Ishikawa (cell line): ENCODE measurements around the gene SLC1A4.

Source experiments
- CEBPB ChIP-seq: IDR thresholded peaks from 2 replicates; pipeline ENCODE4 v1.6.1; 2012
- CREB1 ChIP-seq: IDR thresholded peaks from 2 replicates; pipeline ENCODE4 v1.6.1; 2012; ENCODE audit warnings: low read depth
- EGR1 ChIP-seq: IDR thresholded peaks from 2 replicates; pipeline ENCODE4 v1.6.1; 2012
- EP300 ChIP-seq: IDR thresholded peaks from 2 replicates; pipeline ENCODE4 v1.6.1; 2012; ENCODE audit warnings: borderline replicate concordance
- FOXM1 ChIP-seq: IDR thresholded peaks from 2 replicates; pipeline ENCODE4 v1.6.1; 2012; ENCODE audit warnings: low read depth, borderline replicate concordance
- REST ChIP-seq: IDR thresholded peaks from 2 replicates; pipeline ENCODE4 v1.6.1; 2012; ENCODE audit warnings: low read depth, mild to moderate bottlenecking
- TAF1 ChIP-seq: IDR thresholded peaks from 2 replicates; pipeline ENCODE4 v1.6.1; 2012; ENCODE audit warnings: low read depth, mild to moderate bottlenecking
- TCF12 ChIP-seq: IDR thresholded peaks from 2 replicates; pipeline ENCODE4 v1.6.1; 2012; ENCODE audit warnings: low read depth
- TEAD4 ChIP-seq: IDR thresholded peaks from 2 replicates; pipeline ENCODE4 v1.6.1; 2012
- YY1 ChIP-seq: IDR thresholded peaks from 2 replicates; pipeline ENCODE4 v1.6.1; 2012; ENCODE audit warnings: low read depth
- ZBTB7A ChIP-seq: IDR thresholded peaks from 2 replicates; pipeline ENCODE4 v1.6.1; 2012; ENCODE audit warnings: low read depth

- no peak for TF ChIP-seq CEBPB
- no peak for TF ChIP-seq EGR1
- TF ChIP-seq REST, result no peak
- TF ChIP-seq EP300, result no peak
- no peak; the same call in 1 of the 2 replicates for TF ChIP-seq YY1
- TF ChIP-seq ZBTB7A, result no peak
- TF ChIP-seq TAF1, result peak; percentile 59; the same call in 1 of the 2 replicates
- TF ChIP-seq CREB1, result no peak
- no peak for TF ChIP-seq TCF12
- no peak for TF ChIP-seq TEAD4
- TF ChIP-seq FOXM1, result no peak
Measured at GRCh38 chr2:65056215-65057053, 67.2 kb downstream of the SLC1A4 start, which contains the start of gene CEP68.
